Right cardiac atrium (tissue), 5 donors: ENCODE results near the gene COL23A1. TPM values are rescaled to one million over a fixed set of nuclear protein-coding genes. Genes with fewer than 3 reads are reported as not detected.

Source experiments
- ATAC-seq, 2 donors: fragments of 200-7000 bp; cut with Tn5 transposase; one replicate each; pipeline versions ENCODE4 v1.8.0 to v1.9.1; 2020; ENCODE audit warnings: moderate library complexity in 2 of 2, mild to moderate bottlenecking in 1 of 2
- DNase-seq, 3 donors: peaks; one replicate each; pipeline ENCODE4 v3.0.0-alpha.2; 2020
- H3K27ac ChIP-seq: one replicate; pipeline ENCODE4 v1.5.1; 2013; ENCODE audit warnings: mild to moderate bottlenecking, low read length, control low read depth, moderate library complexity
- H3K27me3 ChIP-seq: one replicate; pipeline ENCODE4 v1.6.1; 2013; ENCODE audit not compliant: control insufficient read depth, insufficient read depth
- H3K4me1 ChIP-seq: one replicate; pipeline ENCODE4 v1.6.1; 2013; ENCODE audit warnings: low read length; ENCODE audit not compliant: control insufficient read depth, insufficient read depth
- H3K4me3 ChIP-seq: one replicate; pipeline ENCODE4 v1.5.1; 2013; ENCODE audit warnings: low read length, control low read depth
- H3K9me3 ChIP-seq: one replicate; pipeline ENCODE4 v1.6.1; 2013; ENCODE audit warnings: low read length; ENCODE audit not compliant: control insufficient read depth
- WGBS: extraction: QIAGEN DNeasy Blood & Tissue Kit; methylation state at CpG from one replicate; pipeline ENCODE4 v1.1.7; 2013; 5-methylcytosine and 5-hydroxymethylcytosine counted together
- intact Hi-C, 4 donors: fragments of 100-400 bp; cut with DNase I; formaldehyde crosslinking; loops; one replicate each; pipeline versions ENCODE4 v1.11.0 to v1.14.0; 2022 to 2023
- polyA plus RNA-seq: library from polyadenylated mRNA; stranded (reverse); fragments of 200-250 nt; gene quantifications from one replicate; pipeline ENCODE4 v1.2.3, GENCODE V29; 2013
- total RNA-seq, 4 donors: library from RNA; stranded (reverse); fragmentation: NEBNext Ultra II Directional; extraction: Animal tissue kit (Norgen Biotek cat#: 25700); gene quantifications; one replicate each; pipeline ENCODE4 v1.2.1, GENCODE V29; 2021
- donor health status: healthy with polysubstance abuse.
- donor health status: DM: no; HTN: yes; CAD: no.
- donor health status: DM: no; HTN: no; CAD: no.
- donor health status: DM: no; HTN: yes; CAD: no; lungs with severe emphysema.
- donor health status: DM: yes; HTN: yes; CAD: no.

COL23A1 gene
- total and polyA plus RNA-seq, 5 donors: 2.5 to 13.6 (median 6.3) TPM

DNA sequence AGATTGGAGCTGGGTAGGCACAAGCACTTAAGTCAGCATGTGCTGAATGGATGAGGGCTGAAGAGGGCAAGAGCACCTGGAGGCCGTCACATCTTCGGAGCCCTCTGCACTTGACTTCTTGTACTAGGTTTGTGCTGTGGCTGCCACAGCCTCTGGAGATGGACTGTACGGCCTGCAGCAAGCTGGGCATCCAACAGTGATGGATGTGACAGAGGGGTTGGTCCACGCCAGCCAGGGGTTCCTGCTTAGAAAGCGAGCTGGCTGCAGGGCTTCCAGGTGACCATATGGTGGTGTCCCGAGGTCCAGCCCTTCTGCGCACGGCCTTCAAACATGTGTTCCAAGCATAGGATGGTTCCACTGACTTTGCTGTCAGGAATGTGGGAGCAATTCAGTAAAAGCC is 292.4 kb downstream of the COL23A1 start:
- H3K27ac ChIP-seq: no peak overlapping the region
- intact Hi-C loops: no loop called here
- 81% methylated on average over 8 of the region's 8 CpGs for WGBS
- no peaks in the 10 kb centered on the region for H3K4me1 ChIP-seq
- H3K4me3 ChIP-seq: no peak overlapping the region
- H3K27me3 ChIP-seq: no peaks in the 10 kb centered on the region
- DNase-seq: peak in 2 of 3 donors; percentile 0 to 34
- H3K9me3 ChIP-seq: no peaks in the 10 kb centered on the region
- ATAC-seq: no peak

- no peak overlapping the region for H3K27ac ChIP-seq
- peak; percentile 10 to 35 (median 34) for DNase-seq
- no peaks in the 10 kb centered on the region for H3K9me3 ChIP-seq
- intact Hi-C loops: no loop called here
- ATAC-seq: no peak
- WGBS: 69% methylated on average over 6 of the region's 6 CpGs
- no peak overlapping the region for H3K4me3 ChIP-seq
- H3K27me3 ChIP-seq: no peaks in the 10 kb centered on the region
- no peaks in the 10 kb centered on the region for H3K4me1 ChIP-seq
Measured at GRCh38 chr5:178296066-178296465, 294.1 kb downstream of the COL23A1 start.

DNA sequence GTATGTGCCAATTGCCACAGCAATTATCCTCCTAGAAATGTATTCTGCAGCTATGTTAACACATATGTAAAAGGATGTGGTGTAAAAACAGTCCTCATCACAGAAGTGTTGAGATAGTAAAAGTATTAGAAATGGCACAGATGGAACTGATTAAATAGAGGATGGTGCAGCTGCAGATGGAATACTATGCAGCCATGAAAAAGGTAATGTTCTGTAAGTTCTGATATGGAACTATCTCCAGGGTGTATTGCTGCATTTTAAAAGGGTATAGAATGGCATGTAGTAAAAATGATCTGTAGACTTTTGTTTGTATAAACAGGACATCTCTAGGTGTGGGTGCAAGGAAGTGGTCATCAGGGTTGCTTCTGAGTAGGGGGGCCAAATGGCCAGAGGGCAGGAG is 294.6 kb downstream of the COL23A1 start:
- intact Hi-C loops: no loop called here
- no peak for DNase-seq
- Histone ChIP-seq H3K4me3 (no peak overlapping the region), H3K27ac (no peak overlapping the region), H3K4me1 (no peaks in the 10 kb centered on the region), H3K9me3 (no peaks in the 10 kb centered on the region), H3K27me3 (no peaks in the 10 kb centered on the region)
- ATAC-seq: no peak

DNA sequence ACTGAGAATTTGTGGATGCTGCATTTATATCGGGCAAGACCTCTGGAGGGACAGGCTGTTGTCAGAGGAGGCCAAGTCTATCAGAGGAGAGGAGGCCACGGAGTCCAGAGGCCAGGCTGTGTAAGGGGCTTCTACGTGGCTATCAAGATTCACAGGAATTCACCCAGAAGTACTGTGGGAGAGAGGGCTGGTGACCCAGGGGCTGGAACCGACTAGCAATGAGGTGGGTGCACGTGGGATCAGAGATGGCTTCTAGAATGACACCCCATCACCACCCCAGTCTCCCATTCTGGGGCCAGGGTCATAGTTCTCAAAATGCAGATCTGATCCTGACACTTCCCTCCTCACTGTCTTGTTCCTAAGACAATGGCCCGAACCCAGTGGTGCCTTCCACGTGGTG is 296.4 kb downstream of the COL23A1 start:
- intact Hi-C loops: no loop called here
- DNase-seq: no peak
- no peaks in the 10 kb centered on the region for H3K27me3 ChIP-seq
- ATAC-seq: no peak
- H3K4me1 ChIP-seq: no peaks in the 10 kb centered on the region
- H3K27ac ChIP-seq: no peak overlapping the region
- H3K4me3 ChIP-seq: no peak overlapping the region
- WGBS: 84% methylated on average over 7 of the region's 7 CpGs
- H3K9me3 ChIP-seq: no peaks in the 10 kb centered on the region

DNA sequence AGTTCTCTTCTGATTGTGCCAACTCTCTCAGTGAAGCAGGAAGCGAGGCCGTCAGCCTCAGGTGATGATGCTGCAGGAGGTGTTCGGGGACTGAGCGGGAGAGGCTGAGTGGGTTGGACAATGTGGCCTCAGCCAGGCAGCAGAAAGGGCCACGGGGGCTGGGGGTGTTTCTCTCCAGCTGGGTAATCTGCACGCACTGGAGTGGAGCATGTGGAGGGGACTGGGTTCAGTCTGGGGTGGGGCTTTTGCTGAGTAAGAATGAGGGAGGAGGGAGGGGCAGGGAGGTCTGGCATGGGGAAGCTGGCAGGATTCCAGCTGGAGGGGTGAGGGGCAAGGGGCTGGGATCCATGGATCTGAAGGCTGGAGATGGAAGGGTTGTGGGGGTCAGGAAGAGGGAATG is 296.8 kb downstream of the COL23A1 start:
- intact Hi-C loops: no loop called here
- Histone ChIP-seq H3K4me3 (no peak overlapping the region), H3K27ac (no peak overlapping the region), H3K9me3 (no peaks in the 10 kb centered on the region), H3K4me1 (no peaks in the 10 kb centered on the region), H3K27me3 (no peaks in the 10 kb centered on the region)
- 57% methylated on average over 6 of the region's 6 CpGs for WGBS
- DNase-seq (peak in 2 of 3 donors; percentile 5 to 6), ATAC-seq (no peak)

GRCh38 chr5:178292826-178293205 is 297.4 kb downstream of the COL23A1 start:
- intact Hi-C loops: no loop called here
- no peaks in the 10 kb centered on the region for H3K4me1 ChIP-seq
- no peaks in the 10 kb centered on the region for H3K27me3 ChIP-seq
- peak in 1 of 3 donors; percentile 3 for DNase-seq
- H3K27ac ChIP-seq: no peak overlapping the region
- no peak overlapping the region for H3K4me3 ChIP-seq
- no peaks in the 10 kb centered on the region for H3K9me3 ChIP-seq
- WGBS: 88% methylated on average over 3 of the region's 3 CpGs
- no peak for ATAC-seq

DNA sequence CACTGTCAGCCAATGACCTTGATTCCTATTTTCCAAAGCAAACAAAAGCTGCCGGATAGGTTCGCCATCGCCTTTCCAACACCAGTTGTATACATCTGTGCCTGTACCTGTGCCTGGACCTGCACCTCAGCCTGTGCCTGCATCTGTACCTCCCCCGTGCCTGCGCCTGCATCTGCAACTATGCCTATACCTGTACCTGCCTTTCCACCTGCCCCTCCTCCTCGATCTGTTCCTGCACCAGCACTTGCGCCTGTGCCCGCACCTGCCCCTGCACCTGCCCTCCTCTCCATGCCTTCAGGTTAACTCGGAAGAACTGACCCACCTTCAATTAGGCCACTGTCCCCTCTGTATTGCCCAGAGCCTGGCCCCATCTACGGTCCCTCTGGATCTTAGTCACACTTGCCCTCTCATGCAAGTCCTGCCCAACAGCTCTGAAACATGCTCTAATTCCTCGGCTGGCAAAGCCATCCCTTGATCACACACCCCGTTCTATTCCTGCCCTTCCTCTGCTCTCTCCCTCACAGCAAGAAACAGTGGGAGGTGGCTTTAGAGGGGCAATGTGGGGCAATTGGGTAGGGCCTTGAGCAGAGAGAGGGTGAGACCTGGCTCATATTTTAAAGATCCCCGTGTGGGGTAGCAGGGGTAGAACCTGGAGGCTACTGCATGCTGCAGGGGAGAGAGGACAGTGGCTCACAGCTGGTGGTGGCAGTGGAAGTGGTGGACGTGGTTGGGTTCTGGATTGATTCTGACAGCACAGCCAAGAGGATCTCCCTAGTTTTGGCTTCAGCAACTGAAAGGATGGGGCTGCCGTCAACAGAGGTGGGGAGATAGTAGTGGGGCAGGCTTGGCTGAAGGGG is 298.0 kb downstream of the COL23A1 start:
- DNase-seq (peak; percentile 2 to 24 (median 14)), ATAC-seq (no peak)
- H3K9me3 ChIP-seq: no peaks in the 10 kb centered on the region
- no peak overlapping the region for H3K27ac ChIP-seq
- no peak overlapping the region for H3K4me3 ChIP-seq
- intact Hi-C loops: no loop called here
- 90% methylated on average over 15 of the region's 15 CpGs for WGBS
- H3K4me1 ChIP-seq: no peaks in the 10 kb centered on the region
- H3K27me3 ChIP-seq: no peaks in the 10 kb centered on the region

DNA sequence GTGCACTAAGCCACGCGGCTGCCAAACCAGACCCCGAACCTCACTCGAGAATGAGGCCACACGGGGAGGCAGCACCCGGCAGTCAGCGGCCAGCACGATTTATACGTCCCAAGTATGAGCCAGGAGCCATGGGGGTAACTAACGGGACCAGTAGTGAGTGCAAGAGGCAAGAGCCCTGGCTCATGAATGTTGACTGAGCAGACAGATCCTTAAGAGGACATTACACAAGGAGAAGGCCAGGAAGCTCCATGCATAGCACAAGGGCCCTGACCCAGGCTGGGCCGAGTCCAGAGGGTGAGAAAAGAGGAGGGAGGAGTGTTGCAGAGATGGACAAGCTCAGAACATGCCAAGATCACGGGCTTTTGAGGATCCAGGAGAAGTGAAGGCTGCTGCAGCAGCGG is 299.0 kb downstream of the COL23A1 start:
- Histone ChIP-seq H3K9me3 (no peaks in the 10 kb centered on the region), H3K4me1 (no peaks in the 10 kb centered on the region), H3K27me3 (no peaks in the 10 kb centered on the region), H3K4me3 (no peak overlapping the region), H3K27ac (no peak overlapping the region)
- no peak for ATAC-seq
- WGBS: 78% methylated on average over 13 of the region's 13 CpGs
- intact Hi-C loops: no loop called here
- peak in 2 of 3 donors; percentile 9 for DNase-seq

- Histone ChIP-seq H3K27ac (no peak overlapping the region), H3K4me1 (no peaks in the 10 kb centered on the region), H3K4me3 (no peak overlapping the region), H3K27me3 (no peaks in the 10 kb centered on the region), H3K9me3 (no peaks in the 10 kb centered on the region)
- 88% methylated on average over 7 of the region's 7 CpGs for WGBS
- intact Hi-C loops: no loop called here
- ATAC-seq: no peak
- DNase-seq: peak; percentile 6 to 25 (median 24)
Measured at GRCh38 chr5:178290376-178290775, 299.8 kb downstream of the COL23A1 start.

DNA sequence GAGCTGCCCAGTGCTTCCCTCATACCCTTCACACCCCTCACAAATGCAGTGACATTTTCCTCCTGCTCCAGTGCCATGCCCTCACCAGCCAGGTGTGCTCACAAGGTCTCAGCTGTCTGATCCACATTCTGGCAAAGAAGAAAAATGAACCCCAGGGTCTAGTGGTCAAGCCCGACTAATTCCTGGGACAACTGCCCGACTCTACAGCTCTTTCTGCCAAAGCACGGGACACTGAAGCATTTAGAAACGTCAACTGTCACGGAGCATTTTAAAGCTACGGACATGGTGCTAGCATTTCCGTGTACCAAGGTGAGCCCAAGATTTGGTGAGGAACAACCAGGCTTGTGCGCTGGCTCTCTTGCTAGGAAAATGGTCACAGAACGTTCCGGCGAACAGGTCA is 300.8 kb downstream of the COL23A1 start:
- 65% methylated on average over 11 of the region's 11 CpGs for WGBS
- H3K27ac ChIP-seq: no peak overlapping the region
- no peaks in the 10 kb centered on the region for H3K27me3 ChIP-seq
- H3K4me3 ChIP-seq: no peak overlapping the region
- no peak for ATAC-seq
- intact Hi-C loops: loop anchor here in 1 of 4 donors (10.0 kb wide), 1 partner anchor 295 kb away; no protein-coding TSS in a partner anchor
- H3K4me1 ChIP-seq: no peaks in the 10 kb centered on the region
- no peaks in the 10 kb centered on the region for H3K9me3 ChIP-seq
- DNase-seq: peak in 2 of 3 donors; percentile 5 to 14

GRCh38 chr5:178288401-178289368 is 301.5 kb downstream of the COL23A1 start:
- ATAC-seq: peak in 1 of 2 donors; percentile 12

More at GRCh38 chr5:178288401-178289368, 301.5 kb downstream of the COL23A1 start:
- Histone ChIP-seq H3K4me1 (no peaks in the 10 kb centered on the region), H3K27ac (no peak overlapping the region), H3K9me3 (no peaks in the 10 kb centered on the region), H3K4me3 (no peak overlapping the region), H3K27me3 (no peaks in the 10 kb centered on the region)
- WGBS: 56% methylated on average over 21 of the region's 21 CpGs
- peak in 2 of 3 donors; percentile 22 to 43 for DNase-seq
- intact Hi-C loops: loop anchor here in 1 of 4 donors (10.0 kb wide), 1 partner anchor 296 kb away; no protein-coding TSS in a partner anchor
